ENCODE results near the gene APOB. TPM values are rescaled to one million over a fixed set of nuclear protein-coding genes. Genes with fewer than 3 reads are reported as not detected.
"Not testable (repeated sequence)": the region's sequence is repeated elsewhere in the genome, so short reads cannot be mapped to it uniquely, and the experiment has no call there.

APOB gene
- polyA plus RNA-seq, 4 donors: 0.62 to 10.0 (median 1.7) TPM

DNA sequence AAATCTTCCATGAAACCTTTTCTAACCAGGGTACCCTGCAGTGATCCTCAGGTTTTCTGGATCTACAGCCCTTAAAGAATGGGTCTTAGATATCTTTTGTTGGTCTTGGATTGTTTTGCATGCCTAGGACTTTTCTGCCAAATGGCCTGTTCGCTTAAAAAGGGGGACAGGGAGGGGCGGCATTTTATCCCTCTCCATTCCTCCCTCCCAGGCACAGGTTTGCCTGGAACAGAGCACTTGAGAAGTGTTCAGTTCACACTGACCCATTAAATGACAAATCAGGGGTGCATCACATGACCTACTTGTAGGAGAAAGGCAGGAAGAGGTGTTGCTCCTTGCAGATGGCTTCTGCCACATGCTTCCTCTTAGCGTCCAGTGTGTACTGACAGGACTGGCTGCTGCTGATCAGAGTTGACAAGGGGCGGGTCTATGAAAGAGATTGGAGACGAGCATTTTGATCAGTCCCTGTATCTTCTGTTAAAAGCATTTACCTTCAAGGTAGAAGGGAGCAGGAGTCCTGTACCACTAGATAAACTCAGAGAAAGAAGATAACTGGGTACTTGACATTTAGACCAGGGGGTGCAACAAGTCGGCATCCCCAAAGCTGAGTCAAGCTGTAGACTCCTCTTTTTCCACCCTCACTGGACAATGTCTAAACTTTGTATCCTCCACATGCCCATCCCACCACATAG lies 8.4 kb downstream of the APOB start:
- DNase-seq (ENCODE audit: low read depth in 4 of 4, low spot score in 3 of 4): no peak

DNA sequence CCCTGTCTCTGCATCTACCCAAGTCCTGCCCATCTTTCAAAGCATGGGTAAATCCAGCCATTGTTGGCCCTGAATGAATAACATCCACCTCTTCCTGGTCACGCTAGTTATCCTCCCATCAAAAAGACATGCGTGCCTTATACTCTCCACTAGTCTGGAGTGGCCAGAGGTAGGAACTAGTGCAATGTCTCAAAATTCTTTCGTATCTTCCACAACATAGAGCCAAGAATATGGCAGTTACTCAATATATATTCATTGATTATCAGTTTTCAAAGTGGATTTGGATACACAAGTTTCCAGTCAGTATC lies 8.9 kb downstream of the APOB start:
- no peak for DNase-seq (ENCODE audit: low read depth in 4 of 4, low spot score in 3 of 4)

DNA sequence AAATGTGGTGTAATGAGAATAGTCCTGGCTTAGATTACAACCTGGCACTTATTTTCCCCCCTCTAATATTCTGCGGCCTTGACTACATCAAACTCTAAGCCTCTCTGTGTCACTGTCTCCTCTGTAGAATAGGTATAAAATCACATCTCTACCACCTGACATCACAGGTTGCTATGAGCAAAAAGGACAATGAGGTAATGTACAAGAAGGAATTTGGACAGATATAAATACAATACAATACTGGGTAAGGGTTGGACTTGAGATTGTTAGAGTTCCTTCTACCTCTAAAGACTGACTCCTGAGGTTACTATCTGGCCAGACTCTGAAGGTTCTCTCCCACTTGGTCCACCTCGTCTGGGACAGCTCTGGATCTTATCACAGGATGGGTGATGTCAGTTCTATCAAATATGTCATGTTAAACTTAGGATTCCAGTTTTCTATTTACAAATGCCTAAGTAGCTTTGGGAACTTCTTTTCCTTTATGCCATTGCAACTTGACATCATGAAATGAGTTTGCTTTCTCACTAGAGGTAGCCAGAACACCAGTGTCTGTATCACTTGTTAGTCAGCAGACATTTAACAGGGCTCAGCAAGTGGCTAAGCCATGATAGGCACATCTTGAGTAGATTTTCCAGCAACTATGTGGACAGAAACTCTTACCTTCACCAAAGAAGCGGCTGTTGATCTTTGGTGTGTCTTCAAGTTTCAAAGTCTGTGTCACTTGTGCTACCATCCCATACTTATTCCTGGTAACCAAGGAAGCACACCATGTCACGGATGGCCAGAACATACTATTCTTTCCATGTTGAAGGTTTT lies 9.5 kb downstream of the APOB start:
- DNase-seq (ENCODE audit: low read depth in 4 of 4, low spot score in 3 of 4): no peak

DNA sequence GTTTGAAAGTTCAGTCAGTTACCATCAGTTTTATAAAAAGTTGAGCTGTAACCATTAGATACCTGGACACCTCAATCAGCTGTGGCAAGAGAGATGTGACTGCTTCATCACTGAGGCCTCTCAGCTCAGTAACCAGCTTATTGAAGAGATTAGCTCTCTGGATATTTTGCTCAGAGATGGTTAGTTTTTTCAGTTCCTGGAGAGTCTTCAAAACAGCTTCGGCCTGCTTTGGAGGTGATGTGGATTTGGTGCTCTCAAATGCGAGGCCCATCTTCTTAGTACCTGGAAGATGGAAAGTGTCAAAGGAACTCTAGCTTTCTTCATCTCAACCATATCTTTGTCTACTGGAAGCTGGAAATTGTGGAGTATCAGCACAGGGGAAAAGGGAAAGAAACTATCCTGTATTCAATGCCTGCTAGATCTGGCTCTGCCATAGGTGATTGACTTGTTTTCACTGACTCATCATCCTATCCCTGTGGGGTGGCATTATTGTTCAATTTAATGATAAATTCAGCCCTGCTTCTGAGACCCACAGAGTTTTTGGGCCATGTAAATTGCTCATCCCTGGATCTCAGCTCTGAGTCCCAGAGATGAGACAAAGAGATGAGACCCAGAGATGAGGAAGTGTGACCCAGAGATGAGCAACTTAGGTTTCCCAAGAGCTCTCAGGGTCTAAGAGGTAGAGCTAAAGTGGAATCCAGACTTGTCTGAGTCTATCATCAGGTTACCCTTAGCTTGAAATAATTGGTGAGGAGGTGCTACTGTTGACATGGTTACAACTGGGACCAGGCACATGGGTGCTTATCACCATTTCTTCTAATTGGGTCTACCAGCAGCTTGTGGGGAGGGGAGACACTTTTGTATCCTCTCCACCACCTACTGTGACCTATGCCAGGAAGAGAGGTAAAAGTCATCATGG lies 10.4 kb downstream of the APOB start:
- no peak for DNase-seq (ENCODE audit: low read depth in 4 of 4, low spot score in 3 of 4)

DNA sequence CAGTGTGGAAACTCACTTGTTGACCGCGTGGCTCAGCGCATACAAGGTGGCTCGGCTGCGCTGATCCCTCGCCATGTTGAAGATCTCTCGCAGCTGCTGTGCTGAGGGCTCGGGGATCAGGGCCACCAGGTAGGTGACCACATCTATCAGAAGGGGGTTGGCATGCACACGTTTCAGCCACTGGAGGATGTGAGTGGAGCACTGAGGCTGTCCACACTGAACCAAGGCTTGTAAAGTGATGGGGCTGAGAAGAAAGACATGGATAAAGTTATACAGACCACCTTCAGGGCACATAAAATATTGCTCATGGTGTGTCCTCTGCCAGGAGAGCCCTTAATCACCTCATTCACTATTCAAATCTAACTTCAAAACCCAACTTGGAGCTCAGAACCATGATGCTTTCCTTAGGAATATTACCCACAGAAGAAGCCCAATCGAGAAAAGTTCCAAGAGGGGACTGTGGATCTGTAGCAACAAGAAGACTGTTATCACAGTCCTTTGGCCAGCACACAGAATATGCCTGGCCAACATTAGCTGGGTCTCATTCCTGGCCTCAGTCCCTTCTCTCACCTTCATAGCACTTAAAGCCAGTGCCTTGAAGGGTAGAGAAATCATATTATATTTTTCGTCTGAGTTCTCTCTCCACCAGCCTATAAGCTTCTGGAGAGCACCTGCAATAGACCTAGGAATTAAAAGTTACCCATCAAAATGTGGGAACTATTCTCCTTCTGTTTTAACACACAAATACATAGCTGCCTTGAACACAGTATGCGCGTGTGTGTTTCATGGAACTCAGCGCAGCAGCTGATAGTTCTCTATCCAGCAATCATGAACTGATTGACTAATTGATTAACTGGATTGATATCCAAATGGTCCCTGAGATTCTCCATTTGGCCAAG lies 11.3 kb downstream of the APOB start:
- DNase-seq (ENCODE audit: low read depth in 4 of 4, low spot score in 3 of 4): no peak

DNA sequence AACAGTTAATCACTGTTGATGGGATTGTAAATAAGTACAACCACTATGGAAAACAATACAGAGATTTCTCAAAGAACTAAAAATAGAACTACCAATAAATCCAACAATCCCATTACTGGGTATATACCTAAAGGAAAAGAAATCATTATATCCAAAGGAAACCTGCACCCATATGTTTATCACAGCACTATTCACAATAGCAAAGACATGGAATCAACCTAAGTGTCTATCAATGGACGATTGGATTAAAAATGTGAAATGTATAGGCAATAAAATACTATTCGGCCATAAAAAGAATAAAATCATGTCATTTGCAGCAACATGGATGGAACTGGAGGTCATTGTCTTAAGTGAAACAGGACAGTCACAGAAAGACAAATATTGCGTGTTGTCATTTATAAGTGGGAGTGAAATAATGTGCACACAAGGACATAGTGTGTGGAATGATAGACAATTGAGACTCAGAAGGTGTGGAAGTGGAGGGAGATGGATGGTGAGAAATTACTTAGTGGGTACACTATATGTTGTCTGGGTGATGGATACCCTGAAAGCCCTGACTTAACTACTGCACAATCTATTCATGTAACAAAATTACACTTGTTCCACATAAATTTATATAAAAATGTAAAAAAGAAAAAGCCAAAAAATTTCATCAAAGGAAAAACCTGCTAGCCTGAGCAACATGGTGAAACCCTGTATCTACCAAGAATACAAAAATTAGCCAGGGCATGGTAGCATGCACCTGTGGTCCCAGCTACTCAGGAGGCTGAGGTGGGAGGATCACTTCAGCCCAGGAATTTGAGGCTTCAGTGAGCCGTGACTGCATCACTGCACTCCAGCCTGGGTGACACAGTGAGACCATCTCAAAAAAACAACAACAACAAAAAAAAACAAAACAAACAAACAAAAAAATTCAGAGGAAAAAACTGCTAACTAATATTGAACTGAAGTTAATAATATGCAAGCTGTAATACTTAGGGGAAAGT lies 12.6 kb downstream of the APOB start:
- no peak for DNase-seq (ENCODE audit: low read depth in 4 of 4, low spot score in 3 of 4)

DNA sequence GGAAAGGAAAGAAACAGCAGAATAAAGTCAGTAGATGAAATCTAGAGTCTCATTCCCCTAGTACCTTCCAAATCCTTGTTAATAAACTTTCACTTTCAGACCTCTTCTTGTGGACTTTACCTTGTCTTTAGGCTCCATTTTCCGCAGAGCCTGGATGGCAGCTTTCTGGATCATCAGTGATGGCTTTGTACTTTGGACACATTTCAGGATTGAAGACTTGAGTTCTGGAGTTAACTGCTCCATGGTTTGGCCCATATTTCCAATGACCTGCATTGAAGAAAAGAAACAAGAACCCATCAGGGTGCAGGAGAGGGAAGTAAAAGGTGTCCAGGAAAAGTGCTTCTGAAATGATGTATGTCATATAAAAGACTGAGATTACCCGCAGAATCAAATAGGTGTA lies 14.4 kb downstream of the APOB start:
- DNase-seq (ENCODE audit: low read depth in 4 of 4, low spot score in 3 of 4): no peak

DNA sequence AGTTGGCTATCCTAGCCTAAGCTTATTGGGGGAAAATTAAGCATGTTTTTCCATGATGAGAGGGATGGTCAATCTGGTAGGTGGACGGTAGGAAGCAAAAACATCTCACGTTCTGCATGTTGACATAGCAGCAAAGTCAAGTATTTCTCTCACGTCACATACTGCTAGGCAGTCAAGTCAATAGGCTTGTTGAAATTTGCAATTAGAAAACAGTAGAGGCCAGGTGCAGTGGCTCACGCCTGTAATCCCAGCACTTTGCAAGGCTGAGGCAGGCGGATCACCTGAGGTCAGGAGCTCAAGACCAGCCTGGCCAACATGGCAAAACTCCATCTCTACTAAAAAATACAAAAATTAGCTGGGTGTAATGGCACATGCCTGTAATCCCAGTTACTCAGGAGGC lies 14.9 kb downstream of the APOB start:
- DNase-seq (ENCODE audit: low read depth in 4 of 4, low spot score in 3 of 4): not testable (repeated sequence)

DNA sequence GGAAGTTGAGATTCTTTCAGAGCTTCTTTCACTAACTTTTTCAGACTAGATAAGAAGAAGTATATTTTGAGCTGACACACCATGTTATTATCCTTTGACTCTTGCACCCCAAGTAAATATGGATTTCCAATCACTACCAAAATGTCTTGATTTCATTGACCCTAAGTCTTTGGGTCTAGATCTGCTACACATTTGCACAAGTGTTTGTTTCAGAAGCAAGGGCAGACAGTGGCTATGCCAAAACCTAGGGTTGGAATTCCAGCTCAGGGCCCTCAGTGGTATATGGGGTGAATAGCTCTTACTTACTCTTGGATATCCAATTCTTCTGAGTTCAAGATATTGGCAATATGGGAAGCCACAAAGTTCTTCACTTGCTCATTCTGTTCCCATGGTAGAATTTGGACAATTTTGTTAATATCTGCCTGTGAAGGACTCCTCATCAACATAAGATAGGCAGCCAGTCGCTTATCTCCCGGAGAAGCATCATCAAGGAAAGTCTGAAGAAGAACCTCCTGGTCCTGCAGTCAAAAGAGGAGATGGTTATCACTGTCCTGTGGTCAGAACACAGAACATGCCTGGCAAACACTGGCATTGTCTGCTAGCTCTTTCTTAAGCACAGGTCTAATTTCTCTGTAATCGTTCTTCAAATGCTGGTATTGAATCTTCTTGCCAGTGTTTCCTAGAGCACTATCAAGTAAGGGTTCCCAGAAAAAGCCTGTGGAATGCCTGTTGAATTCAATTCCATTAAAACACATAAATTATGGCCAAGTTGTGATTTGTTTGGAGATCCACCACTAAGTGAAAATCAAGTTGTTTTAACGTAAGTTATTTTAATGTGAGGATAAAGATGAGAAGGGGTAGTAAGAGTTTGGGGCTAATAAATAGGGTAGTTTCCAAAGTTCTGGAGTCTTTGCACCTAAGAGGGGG lies 15.6 kb downstream of the APOB start:
- no peak for DNase-seq (ENCODE audit: low read depth in 4 of 4, low spot score in 3 of 4)

DNA sequence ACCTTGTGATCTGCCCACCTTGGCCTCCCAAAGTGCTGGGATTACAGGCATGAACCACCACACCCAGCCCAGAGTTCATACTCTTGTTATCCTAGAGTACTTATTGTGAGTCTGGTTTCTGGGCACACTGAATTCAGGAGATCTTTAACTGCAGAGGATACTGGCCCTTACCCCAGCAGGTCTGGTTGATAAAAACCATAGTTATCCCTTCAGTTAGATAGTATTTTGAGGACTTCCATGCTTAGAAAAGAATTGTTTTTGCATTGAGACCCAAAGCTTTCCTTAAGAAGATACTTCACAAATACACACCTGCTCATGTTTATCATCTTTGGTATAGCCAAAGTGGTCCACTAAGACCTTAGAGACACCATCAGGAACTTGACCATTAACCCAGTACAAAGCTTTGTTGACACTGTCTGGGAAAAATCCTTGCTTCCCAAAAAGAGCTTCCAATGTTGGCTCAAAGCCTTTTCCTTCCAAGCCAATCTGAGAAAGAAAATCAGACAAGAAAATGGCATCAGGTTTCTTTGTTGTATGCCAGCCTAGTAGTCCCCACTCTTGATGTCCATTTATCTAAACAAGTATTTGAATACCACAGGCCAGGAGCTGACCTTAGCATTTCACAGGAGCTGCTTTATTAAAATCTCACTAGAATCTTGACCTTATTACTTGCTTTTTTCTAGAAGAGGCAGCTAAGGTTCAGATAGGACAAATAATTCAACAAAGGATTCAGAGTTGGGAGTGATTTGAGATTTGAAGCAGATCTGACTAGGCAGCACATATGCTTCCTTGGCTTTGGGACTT lies 17.2 kb downstream of the APOB start:
- DNase-seq (ENCODE audit: low read depth in 4 of 4, low spot score in 3 of 4): no peak

DNA sequence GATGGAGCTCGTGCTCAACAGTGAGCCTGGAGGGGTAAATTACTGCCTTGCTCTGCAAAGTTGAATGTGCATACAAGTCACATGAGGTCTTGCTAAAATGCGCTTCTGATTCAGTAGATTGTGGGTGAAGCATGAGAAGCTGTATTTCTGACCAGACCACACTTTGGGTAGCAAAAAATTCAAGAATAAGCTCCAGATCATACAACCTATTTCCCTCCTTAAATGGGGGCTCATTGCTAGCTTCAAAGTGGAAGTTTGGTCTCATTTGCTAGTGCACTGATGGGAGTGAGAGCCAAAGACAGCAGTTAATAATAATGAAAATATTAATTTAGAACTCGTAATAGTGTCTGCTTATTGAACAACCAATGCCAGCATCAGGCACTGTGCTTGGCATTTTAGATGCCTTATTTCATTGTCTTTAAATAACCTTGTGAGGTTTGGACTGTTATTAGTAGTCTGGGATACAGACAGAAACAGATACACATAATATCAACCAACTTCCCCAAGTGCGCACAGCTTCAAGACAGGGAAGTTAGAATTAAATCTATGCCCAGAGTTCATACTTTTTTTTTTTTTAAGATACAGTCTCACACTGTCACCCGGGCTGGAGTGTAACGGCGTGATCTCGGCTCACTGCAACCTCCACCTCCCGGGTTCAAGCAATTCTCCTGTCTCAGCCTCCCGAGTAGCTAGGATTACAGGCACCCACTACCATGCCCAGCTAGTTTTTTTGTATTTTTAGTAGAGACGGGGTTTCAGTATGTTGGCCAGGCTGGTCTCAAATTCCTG lies 18.0 kb downstream of the APOB start:
- no peak for DNase-seq (ENCODE audit: low read depth in 4 of 4, low spot score in 3 of 4)

DNA sequence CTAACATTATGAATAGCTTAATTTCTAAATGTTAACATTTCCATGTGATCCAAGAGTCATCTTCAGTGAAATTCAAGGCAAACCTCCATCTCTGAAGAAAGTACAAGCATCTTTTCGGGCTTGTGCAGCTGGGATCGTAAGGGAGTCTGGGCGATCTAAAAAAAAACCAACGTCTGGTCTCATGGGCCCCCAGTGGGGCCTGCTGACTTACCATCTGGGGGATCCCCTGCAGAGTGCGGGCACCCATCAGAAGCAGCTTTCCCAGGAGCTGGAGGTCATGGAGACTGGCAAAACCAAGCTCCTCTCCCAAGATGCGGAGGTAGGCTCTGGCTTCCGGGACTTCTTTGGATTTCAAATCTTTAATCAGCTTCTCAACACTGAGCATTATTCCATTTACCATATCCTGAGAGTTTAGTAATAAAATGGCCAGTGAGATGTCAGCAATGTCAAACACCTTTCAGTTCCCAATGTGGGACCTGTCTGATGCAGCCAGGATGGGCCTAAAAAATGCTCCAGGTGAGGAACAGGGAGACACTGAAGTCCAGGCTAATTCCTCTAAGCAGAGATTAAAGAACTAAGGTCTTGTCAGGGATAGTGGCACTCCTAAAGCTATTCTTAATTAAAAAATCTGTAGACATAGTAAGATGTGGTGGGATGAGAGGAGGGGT lies 19.0 kb downstream of the APOB start:
- no peak for DNase-seq (ENCODE audit: low read depth in 4 of 4, low spot score in 3 of 4)

DNA sequence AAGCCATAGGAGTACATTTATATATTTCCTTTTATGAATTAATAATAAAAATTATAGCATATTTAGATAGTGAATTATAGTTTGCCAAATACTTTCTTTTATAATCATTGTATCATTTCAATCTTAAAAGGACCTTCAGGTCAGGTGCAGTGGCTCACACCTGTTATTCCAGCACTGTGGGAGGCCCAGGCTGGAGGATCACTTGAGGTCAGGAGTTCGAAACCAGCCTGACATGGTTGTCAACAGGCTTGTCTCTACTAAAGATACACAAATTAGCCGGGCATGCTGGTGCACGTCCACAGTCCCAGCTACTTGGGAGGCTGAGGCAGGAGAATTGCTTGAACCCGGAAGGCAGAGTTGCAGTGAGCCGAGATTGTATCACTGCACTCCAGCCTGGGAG lies 19.7 kb downstream of the APOB start:
- DNase-seq (ENCODE audit: low read depth in 4 of 4, low spot score in 3 of 4): no peak

DNA sequence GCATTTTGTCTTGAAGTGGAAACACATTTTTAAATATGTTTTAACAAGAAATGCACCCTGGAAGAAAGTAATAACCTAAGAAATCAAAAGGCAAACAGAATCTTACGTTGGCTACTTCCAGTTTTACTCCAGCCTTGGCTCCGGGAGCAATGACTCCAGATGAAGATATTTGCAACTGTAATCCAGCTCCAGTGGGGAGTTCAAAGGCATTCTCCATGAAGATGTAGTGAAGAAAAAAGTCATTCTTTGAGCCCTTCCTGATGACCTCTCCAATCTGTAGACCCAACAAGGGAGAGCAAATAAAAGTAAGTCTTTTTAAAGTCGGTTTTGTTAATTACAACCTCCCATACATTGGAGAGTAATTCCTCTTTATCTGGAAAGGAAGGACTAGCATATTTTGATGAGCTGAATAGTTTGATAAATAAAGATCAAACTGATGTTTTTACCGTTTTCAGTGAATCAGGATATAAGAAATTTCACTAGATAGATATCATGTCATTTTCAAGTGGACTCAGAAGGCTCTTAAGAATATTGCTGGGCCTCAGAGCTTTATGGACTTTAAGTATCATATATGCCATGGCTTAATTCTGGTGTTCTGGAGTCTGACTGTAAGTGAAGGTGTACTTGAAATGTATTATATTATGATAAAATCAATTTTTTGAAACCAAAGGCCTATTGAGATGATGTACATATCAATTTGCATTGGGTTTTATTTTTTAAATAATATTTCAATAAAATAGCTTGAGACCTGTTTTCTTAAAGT lies 20.3 kb downstream of the APOB start:
- no peak for DNase-seq (ENCODE audit: low read depth in 4 of 4, low spot score in 3 of 4)

DNA sequence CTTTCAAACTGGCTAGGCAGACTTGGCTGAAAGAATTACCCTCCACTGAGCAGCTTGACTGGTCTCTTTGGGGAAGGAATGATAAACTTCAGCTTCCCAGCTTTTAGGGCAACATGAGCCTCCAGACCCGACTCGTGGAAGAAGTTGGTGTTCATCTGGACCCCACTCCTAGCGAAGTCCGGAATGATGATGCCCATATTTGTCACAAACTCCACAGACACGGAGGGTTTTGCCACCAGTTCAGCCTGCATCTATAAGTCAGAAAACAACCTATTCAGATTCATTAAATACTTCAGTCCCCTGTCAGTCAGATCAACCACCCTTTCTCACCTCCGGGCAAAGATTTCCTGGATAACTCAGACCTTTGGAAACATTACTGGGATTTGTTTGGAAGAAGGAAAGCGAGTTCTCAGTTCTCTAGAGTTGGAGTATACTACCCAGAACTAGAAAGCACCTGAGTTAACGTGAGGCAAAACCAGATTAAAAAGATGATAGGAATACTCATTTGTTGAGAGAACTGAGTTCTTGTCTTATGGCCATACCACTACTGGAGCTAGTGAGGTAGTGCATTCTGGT lies 21.0 kb downstream of the APOB start:
- DNase-seq (ENCODE audit: low read depth in 4 of 4, low spot score in 3 of 4): no peak

All from left renal pelvis (tissue), 4 donors.